ACHN (cell line): ENCODE results near the gene CHMP4A.

Source experiments
- DNase-seq: peaks from one replicate; pipeline ENCODE4 v3.0.0-alpha.2; 2015
- in situ Hi-C: cut with HindIII; loops from 2 replicates; pipeline ENCODE4 v1.10.0; 2017; ENCODE audit warnings: low sequenced_read_pairs, low pct_ligation_motif_present, low pct_unique_long_range_greater_than_20kb

The CHMP4A gene

GRCh38 chr14:24171422-24172260, 41.6 kb downstream of the CHMP4A start, which contains the start of gene REC8:
Gene REC8 (plus strand): TSS chr14:24172080. CDS start chr14:24172553, 473 bp downstream.
- DNase-seq = no peak
- in situ Hi-C loops = no loop called here

DNA sequence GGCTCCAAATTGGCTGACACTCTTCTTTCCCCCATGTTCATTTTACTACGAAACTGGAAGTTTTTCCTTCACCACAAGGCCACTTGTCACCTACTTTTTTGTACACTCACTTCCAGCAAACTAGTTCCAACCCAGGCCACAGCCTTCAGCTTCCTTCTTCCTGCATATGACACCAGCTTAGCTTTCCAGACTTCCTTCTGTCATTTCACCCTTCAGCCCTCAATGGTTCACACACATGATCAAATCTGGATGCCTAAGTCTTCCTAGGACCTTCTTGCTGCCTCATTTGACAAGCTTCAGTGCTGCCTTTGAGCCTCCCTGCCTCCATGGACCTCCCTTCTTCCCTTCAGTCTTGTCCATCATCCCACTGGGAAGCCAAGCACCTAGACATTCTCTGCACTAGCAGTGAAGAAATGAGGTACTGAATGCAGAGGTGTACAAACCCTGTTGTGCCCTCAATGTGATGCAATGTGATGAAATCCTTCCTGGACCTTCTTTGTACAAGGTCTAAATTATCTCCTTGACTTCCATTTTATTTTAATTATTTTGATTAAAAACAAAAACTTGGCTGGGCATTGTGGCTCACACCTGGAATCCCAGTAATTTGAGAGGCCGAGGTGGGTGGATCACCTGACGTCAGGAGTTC, 45.7 kb downstream of the CHMP4A start:
- DNase-seq = no peak
- in situ Hi-C loops = no loop called here

DNA sequence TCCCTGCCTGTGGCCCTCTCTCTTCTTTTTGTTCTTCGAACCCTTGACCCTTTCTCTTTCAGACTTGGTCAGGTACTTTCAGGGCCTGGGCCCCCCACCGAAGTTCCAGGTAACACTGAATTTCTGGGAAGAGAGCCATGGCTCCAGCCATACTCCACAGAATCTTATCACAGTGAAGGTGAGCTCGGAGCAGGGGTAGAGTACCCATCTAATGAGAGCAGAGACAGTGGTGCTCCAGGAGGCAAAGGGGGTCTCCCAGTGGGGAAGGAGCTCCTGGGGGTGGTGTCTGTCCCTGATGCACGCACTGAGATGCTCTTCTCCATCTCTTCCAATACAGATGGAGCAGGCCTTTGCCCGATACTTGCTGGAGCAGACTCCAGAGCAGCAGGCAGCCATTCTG, 47.5 kb downstream of the CHMP4A start:
- no peak for DNase-seq
- in situ Hi-C loops = no loop called here

DNA sequence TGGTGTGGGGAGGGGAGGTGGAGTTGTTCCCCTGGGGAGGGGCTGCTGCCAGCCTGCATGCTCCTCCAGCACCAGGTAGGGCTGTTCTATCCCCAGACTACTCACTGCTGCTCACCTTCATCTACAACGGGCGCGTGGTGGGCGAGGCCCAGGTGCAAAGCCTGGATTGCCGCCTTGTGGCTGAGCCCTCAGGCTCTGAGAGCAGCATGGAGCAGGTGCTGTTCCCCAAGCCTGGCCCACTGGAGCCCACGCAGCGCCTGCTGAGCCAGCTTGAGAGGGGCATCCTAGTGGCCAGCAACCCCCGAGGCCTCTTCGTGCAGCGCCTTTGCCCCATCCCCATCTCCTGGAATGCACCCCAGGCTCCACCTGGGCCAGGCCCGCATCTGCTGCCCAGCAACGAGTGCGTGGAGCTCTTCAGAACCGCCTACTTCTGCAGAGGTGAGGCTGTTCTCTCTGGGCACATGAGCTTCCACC, 48.7 kb downstream of the CHMP4A start:
- in situ Hi-C loops = no loop called here
- no peak for DNase-seq

- in situ Hi-C loops = no loop called here
- DNase-seq = no peak
Measured at GRCh38 chr14:24162093-24162492, 51.2 kb downstream of the CHMP4A start.

DNA sequence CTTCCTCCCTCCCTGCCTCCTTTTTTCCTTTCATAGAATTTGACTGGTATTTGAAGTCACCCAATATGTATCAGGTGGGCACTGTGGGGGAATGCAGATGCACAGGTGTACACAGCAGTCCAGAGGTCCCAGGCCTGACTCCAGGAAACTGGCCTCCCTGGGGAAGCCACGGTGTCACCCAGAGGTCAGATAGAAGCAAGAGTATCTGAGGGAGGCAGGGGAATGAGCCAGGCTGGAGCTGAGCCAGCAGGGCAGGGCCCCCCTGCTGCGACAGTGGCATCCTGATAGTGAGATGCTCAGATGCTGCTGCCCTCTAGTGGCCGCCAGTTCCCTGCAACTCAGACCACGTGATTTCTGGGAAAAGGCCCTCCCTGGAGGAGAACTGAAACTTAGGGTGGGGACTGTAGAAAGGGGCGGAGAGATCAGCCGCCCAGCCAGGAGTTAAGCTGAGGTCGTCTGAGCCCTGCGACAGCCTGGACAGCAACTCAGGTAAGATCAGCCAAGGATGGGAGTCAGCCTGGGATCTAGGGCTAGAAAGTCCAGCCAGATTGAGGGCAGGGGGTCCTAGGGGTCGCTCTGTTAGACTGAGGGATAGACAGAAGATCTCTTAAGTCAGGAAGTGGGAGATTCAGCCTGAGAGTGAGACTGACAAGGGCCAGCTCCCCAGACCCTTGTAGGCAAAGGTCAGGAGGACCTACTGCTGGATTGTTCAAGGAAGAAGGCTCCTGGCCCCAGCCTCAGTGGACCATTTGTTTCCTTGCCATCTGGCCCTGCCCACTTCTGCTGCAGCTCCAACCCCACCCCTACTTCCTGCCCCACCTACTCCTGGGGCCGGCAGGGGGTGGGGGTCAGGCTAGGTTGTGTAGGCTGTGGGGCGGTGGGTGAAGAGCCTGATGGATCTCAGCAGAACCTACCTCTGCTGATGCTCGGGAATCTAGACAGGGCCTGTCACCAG, 52.2 kb downstream of the CHMP4A start, which contains the start of gene IRF9:
Gene IRF9, plus strand, starts transcription at position 416 of the 955 bp plus-strand sequence. CDS start 880 bp downstream, outside the sequence.
- DNase-seq = peak; percentile 93
- in situ Hi-C loops = no loop called here

- no peak for DNase-seq
- in situ Hi-C loops = no loop called here
Measured at GRCh38 chr14:24160499-24160849, 52.8 kb downstream of the CHMP4A start.

DNA sequence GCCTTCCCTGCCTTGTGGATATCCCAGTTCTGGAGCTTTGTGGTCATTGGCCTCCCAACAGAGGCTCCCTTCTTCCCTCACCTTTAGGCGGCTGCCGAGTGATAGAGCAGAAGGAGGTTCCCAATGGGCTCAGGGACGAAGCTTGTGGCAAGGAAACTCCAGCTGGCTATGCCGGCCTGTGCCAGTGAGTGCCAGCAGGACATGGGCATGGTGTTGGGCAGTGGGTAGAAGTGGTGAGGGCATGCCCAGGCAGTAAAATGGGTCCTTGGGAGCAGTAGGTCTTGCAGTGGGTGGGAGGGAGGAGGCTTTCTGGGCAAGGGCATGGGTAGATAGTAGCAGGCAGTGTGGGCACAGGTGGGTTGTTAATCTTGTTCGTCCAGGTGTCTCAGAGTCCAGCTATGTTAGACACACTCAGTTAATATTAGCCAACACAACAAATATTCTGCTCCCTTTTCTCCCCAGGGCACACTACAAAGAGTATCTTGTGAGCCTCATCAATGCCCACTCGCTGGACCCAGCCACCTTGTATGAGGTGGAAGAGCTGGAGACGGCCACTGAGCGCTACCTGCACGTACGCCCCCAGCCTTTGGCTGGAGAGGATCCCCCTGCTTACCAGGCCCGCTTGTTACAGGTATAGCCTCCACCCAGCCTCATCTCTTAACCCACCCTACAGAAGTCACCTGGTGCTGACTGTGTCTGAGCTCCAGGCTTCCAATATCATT, 53.4 kb downstream of the CHMP4A start:
- no peak for DNase-seq
- in situ Hi-C loops = no loop called here
